HepG2 (cell line): ENCODE measurements around the gene TNXB. TPM values are rescaled to one million over a fixed set of nuclear protein-coding genes. Genes with fewer than 3 reads are reported as not detected.

ENCODE experiments used
- ARID3A ChIP-seq: IDR thresholded peaks from 2 replicates; pipeline ENCODE4 v1.6.1; 2012; ENCODE audit warnings: low read depth, low read length, improper control_type of control experiment
- ATF3 ChIP-seq: sonication (generic); formaldehyde crosslinking; IDR thresholded peaks from 2 replicates; pipeline ENCODE4 v1.4.0; 2020; ENCODE audit warnings: missing genetic modification reagents
- ATF7 ChIP-seq, 2 experiments: fragments of 450-650 bp in 1 of 2; sonication (generic) in 1 of 2; formaldehyde crosslinking in 1 of 2; IDR thresholded peaks; 2 replicates each; pipeline versions ENCODE4 v1.4.0 to v1.6.1; 2016 to 2020; ENCODE audit warnings: antibody characterized with exemption in 1 of 2, mild to moderate bottlenecking in 1 of 2, missing genetic modification reagents in 1 of 2
- CREBL2 ChIP-seq: sonication (generic); formaldehyde crosslinking; IDR thresholded peaks from 2 replicates; pipeline ENCODE4 v1.8.1; 2023; ENCODE audit warnings: missing genetic modification reagents, mild to moderate bottlenecking, borderline replicate concordance
- EHMT2 ChIP-seq: fragments of 200-600 bp; sonication (generic); IDR thresholded peaks from 2 replicates; pipeline ENCODE4 v1.7.0; 2017; ENCODE audit warnings: antibody characterized with exemption, low read depth, low read length, borderline replicate concordance
- FIP1L1 ChIP-seq: fragments of 200-400 bp; formaldehyde crosslinking; IDR thresholded peaks from 2 replicates; pipeline ENCODE4 v1.6.1; 2018; ENCODE audit warnings: low read depth, mild to moderate bottlenecking, low read length, moderate library complexity, borderline replicate concordance; ENCODE audit not compliant: insufficient read depth
- GTF3A ChIP-seq: sonication (generic); formaldehyde crosslinking; conservative IDR thresholded peaks from 2 replicates; pipeline ENCODE4 v1.4.0; 2020; ENCODE audit warnings: mild to moderate bottlenecking, missing genetic modification reagents
- NR0B2 ChIP-seq: sonication (generic); formaldehyde crosslinking; IDR thresholded peaks from 2 replicates; pipeline ENCODE4 v1.4.0; 2020; ENCODE audit warnings: mild to moderate bottlenecking, missing genetic modification reagents
- NR3C1 ChIP-seq: sonication (generic); formaldehyde crosslinking; IDR thresholded peaks from 2 replicates; pipeline ENCODE4 v1.4.0; 2020; ENCODE audit warnings: missing genetic modification reagents
- PCBP2 ChIP-seq: fragments of 200-400 bp; formaldehyde crosslinking; optimal IDR thresholded peaks from 2 replicates; pipeline ENCODE3; 2018; ENCODE audit warnings: low read length, low read depth; ENCODE audit not compliant: poor library complexity, severe bottlenecking
- POLR2A ChIP-seq, 2 experiments: IDR thresholded peaks; 2 replicates each; pipeline ENCODE4 v1.6.1; 2011; ENCODE audit warnings: low read depth in 2 of 2, low read length in 2 of 2, mild to moderate bottlenecking in 1 of 2, moderate library complexity in 1 of 2; ENCODE audit not compliant: insufficient read depth in 1 of 2
- SP5 ChIP-seq: IDR thresholded peaks from 2 replicates; pipeline ENCODE4 v1.6.1; 2016; ENCODE audit warnings: low read depth, borderline replicate concordance
- TARDBP ChIP-seq: sonication (generic); formaldehyde crosslinking; IDR thresholded peaks from 2 replicates; pipeline ENCODE4 v1.8.0; 2022; ENCODE audit warnings: mild to moderate bottlenecking, missing genetic modification reagents
- THRA ChIP-seq: sonication (generic); formaldehyde crosslinking; IDR thresholded peaks from 2 replicates; pipeline ENCODE4 v1.4.0; 2020; ENCODE audit warnings: missing genetic modification reagents, borderline replicate concordance
- ZBTB42 ChIP-seq: sonication (generic); formaldehyde crosslinking; IDR thresholded peaks from 2 replicates; pipeline ENCODE4 v1.5.0; 2020; ENCODE audit warnings: mild to moderate bottlenecking, missing genetic modification reagents
- ZMAT3 ChIP-seq: sonication (generic); formaldehyde crosslinking; conservative IDR thresholded peaks from 2 replicates; pipeline ENCODE4 v1.7.0; 2021; ENCODE audit warnings: missing genetic modification reagents
- ZMYM3 ChIP-seq: sonication (generic); formaldehyde crosslinking; IDR thresholded peaks from 2 replicates; pipeline ENCODE4 v1.5.1; 2020; ENCODE audit warnings: mild to moderate bottlenecking, missing genetic modification reagents
- ZNF280B ChIP-seq: sonication (generic); formaldehyde crosslinking; IDR thresholded peaks from 2 replicates; pipeline ENCODE4 v1.5.0; 2020; ENCODE audit warnings: missing genetic modification reagents, mild to moderate bottlenecking, borderline replicate concordance
- ZNF30 ChIP-seq: sonication (generic); formaldehyde crosslinking; IDR thresholded peaks from 2 replicates; pipeline ENCODE4 v1.5.0; 2020; ENCODE audit warnings: mild to moderate bottlenecking, missing genetic modification reagents
- ZNF33A ChIP-seq: sonication (generic); formaldehyde crosslinking; IDR thresholded peaks from 2 replicates; pipeline ENCODE4 v1.5.1; 2020; ENCODE audit warnings: missing genetic modification reagents, mild to moderate bottlenecking, moderate library complexity, borderline replicate concordance
- ZNF776 ChIP-seq: sonication (generic); formaldehyde crosslinking; IDR thresholded peaks from 2 replicates; pipeline ENCODE4 v1.4.0; 2020; ENCODE audit warnings: mild to moderate bottlenecking, missing genetic modification reagents
- polyA plus RNA-seq, 8 experiments: library from polyadenylated mRNA; depleted of rRNA in 3 of 8; stranded (reverse) in 7 of 8; unstranded in 1 of 8; fragments of >200 nt; fragmentation: Illumina TruSeq in 4 of 8; extraction: Trizol in 4 of 8; gene quantifications; 2 replicates each; pipeline versions ENCODE4 v1.2.1 to v1.2.3, GENCODE V29; 2011 to 2016; ENCODE audit warnings: low read depth in 4 of 8, missing spikeins in 1 of 8, mixed read lengths in 1 of 8; ENCODE audit not compliant: insufficient read depth in 1 of 8
- total RNA-seq, 5 experiments: library from RNA; depleted of rRNA; stranded (reverse); fragments of >200 nt; fragmentation: Illumina TruSeq; extraction: Trizol; gene quantifications; 2 replicates each; pipeline ENCODE4 v1.2.3, GENCODE V29; 2016; ENCODE audit warnings: low read depth in 1 of 5

Gene TNXB
- total and polyA plus RNA-seq, 2 of the 13 experiments (the other 11 are each of a cell fraction or from before 2014, with no cell fraction given) = 1.6 to 2.7 TPM

- TF ChIP-seq FIP1L1 = no peak
- TF ChIP-seq NR0B2 (CRISPR knock-in tag) = 0 out of 2 replicates have a peak, but pooled peaks have one; percentile 30
- no peak for TF ChIP-seq PCBP2
- TF ChIP-seq ZBTB42 (CRISPR knock-in tag) = no peak
- no peak for TF ChIP-seq POLR2A (IDR thresholded peaks at IDR 0.05; ENCODE audit: insufficient read depth in 1 of 2, low read depth in 2 of 2, low read length in 2 of 2)
- no peak for TF ChIP-seq ZNF776
- no peak for TF ChIP-seq GTF3A (CRISPR knock-in tag)
- TF ChIP-seq TARDBP (CRISPR knock-in tag) = no peak
- TF ChIP-seq THRA (CRISPR knock-in tag) = peak; percentile 63; the same call in 1 of the 2 replicates
- no peak; the same call in 1 of the 2 replicates for TF ChIP-seq ZMYM3 (CRISPR knock-in tag)
- no peak for TF ChIP-seq ZNF280B (CRISPR knock-in tag)
- TF ChIP-seq ZNF33A (CRISPR knock-in tag) = no peak
- peak; percentile 71 for TF ChIP-seq SP5 (CRISPR knock-in tag)
- TF ChIP-seq ZMAT3 (CRISPR knock-in tag) = no peak
- TF ChIP-seq EHMT2 = no peak
- TF ChIP-seq ATF3 (CRISPR knock-in tag) = no peak
- TF ChIP-seq NR3C1 = no peak
- TF ChIP-seq CREBL2 (CRISPR knock-in tag) = no peak
- TF ChIP-seq ARID3A = no peak
- TF ChIP-seq ATF7 (IDR thresholded peaks at IDR 0.05) = no peak
- no peak for TF ChIP-seq ATF7 (CRISPR knock-in tag; IDR thresholded peaks at IDR 0.05)
- TF ChIP-seq ZNF30 = no peak
These were observed 21.3 kb downstream of the TNXB start (continued) for GRCh38 chr6:32087574-32088486.
